Measurements from ENCODE around the gene ABCB4. TPM values are rescaled to one million over a fixed set of nuclear protein-coding genes. Genes with fewer than 3 reads are reported as not detected.
A peak's percentile ranks its signal among the peaks of the same experiment; 100 is the strongest.

Gene ABCB4
- total RNA-seq, 1 donor from 2014 or later: 0.30 TPM

- Mint-ChIP-seq H3K4me3 (no peak overlapping the region), H3K27ac (no peak overlapping the region), H3K4me1 (peaks cover 2% of the 10 kb centered on the region), H3K27me3 (ENCODE audit: insufficient read depth, low read depth) (no peaks in the 10 kb centered on the region), H3K9me3 (peaks cover 1% of the 10 kb centered on the region), H3K36me3 (no peaks in the 10 kb centered on the region)
- Histone ChIP-seq H3K36me3 (no peaks in the 10 kb centered on the region), H3K27me3 (no peaks in the 10 kb centered on the region), H3K4me2 (no peak overlapping the region), H3K79me2 (ENCODE audit: low read depth) (no peaks in the 10 kb centered on the region), H3K9me3 (ENCODE audit: low read depth) (no peaks in the 10 kb centered on the region), H2AFZ (replicated peaks) (no peak overlapping the region), H3K4me1 (no peaks in the 10 kb centered on the region), H4K20me1 (ENCODE audit: low read depth) (no peaks in the 10 kb centered on the region), H3K27ac (no peak overlapping the region), H3F3A (ENCODE audit: low read depth) (no peaks in the 10 kb centered on the region), H3K4me3 (no peak overlapping the region), H3K9ac (no peak overlapping the region)
- no peak for TF ChIP-seq EZH2phosphoT487 (IDR thresholded peaks at IDR 0.05)
- TF ChIP-seq CTCF (IDR thresholded peaks at IDR 0.05): no peak
- no peak for TF ChIP-seq EZH2 (IDR thresholded peaks at IDR 0.05)
- no peak for DNase-seq (ENCODE audit: low spot score)
These were observed 55.3 kb downstream of the ABCB4 start for GRCh38 chr7:87420173-87420572.

DNA sequence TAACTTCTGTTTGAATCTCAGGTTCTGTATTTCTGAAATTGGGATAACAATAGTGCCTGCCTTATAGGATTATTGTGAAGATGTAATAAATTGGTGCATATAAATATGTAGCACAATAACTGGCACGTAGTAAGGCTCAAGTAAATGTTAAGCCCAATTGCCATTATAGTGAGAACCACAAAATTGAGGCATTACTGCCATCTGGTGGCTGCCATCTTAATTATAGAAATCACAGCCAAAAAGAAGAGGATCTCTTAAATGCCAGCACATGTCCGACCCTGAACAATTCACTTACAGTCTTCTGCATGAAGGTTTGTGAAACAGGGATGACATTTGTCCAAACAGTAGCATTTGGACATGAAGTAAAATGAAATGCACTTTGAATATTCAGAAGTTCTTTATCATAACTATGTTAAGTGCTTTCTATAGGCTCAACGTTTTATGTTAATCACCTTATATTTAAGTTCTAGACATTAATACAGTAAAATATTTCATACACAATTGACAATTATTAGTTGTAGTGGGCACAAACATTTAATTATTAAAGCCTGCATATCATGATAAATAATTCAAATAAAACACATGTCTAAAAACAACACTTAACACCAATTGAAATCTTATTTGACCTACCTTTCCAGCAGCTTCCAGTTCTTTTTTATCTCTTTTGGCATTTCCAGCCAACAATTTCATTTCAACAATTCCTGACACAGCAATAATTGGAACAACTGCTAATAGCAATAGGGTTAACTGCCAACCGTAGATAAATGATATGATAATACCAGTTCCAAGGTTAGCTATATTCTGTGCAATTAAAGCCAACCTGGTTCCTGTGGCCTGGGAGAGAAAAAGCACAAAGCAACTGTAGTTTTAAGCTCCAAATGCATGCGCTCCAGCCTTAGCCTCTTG is 58.5 kb downstream of the ABCB4 start:
- peak; percentile 88 for TF ChIP-seq CTCF (IDR thresholded peaks at IDR 0.05)
- TF ChIP-seq EZH2 (IDR thresholded peaks at IDR 0.05): no peak
- no peak for TF ChIP-seq EZH2phosphoT487 (IDR thresholded peaks at IDR 0.05)
- peaks cover 17% of the 10 kb centered on the region for H3K4me1 ChIP-seq
- no peak overlapping the region for H3K4me3 ChIP-seq
- no peaks in the 10 kb centered on the region for H3K9me3 ChIP-seq (ENCODE audit: low read depth)
- H3K27ac ChIP-seq: no peak overlapping the region
- H3K36me3 Mint-ChIP-seq: no peaks in the 10 kb centered on the region
- H3K4me1 Mint-ChIP-seq: peaks cover 19% of the 10 kb centered on the region
- H3K9ac ChIP-seq: no peak overlapping the region
- H3K27me3 ChIP-seq: no peaks in the 10 kb centered on the region
- no peak overlapping the region for H3K27ac Mint-ChIP-seq
- no peaks in the 10 kb centered on the region for H4K20me1 ChIP-seq (ENCODE audit: low read depth)
- peaks cover 21% of the 10 kb centered on the region for H3F3A ChIP-seq (ENCODE audit: low read depth)
- H3K9me3 Mint-ChIP-seq: peaks cover 1% of the 10 kb centered on the region
- H3K4me3 Mint-ChIP-seq: no peak overlapping the region
- no peaks in the 10 kb centered on the region for H3K27me3 Mint-ChIP-seq (ENCODE audit: insufficient read depth, low read depth)
- H2AFZ ChIP-seq (replicated peaks): no peak overlapping the region
- H3K79me2 ChIP-seq (ENCODE audit: low read depth): no peaks in the 10 kb centered on the region
- peak; percentile 76 for DNase-seq (ENCODE audit: low spot score)
- H3K36me3 ChIP-seq: no peaks in the 10 kb centered on the region
- H3K4me2 ChIP-seq: no peak overlapping the region

DNA sequence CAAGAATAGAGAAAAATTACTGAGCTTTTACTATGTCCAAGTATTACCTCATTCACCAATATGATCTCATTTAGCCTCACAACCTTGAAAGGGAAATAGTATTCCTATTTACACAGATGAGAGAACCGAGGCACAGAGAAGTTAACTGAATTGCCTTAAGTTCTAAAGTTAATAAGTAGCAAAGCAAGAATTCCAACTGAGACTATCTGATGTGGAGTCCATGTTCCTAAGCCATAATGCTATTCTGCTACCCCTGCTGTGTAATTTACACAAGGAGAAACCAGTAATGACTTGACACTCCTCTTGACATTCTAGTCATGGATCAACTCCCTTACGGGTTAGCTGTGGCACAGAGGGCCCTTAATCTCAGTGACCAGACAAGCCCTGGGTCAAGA is 60.7 kb downstream of the ABCB4 start:
- TF ChIP-seq EZH2phosphoT487 (IDR thresholded peaks at IDR 0.05) (no peak), CTCF (IDR thresholded peaks at IDR 0.05) (no peak), EZH2 (IDR thresholded peaks at IDR 0.05) (no peak)
- Histone ChIP-seq H3K36me3 (no peaks in the 10 kb centered on the region), H3K4me3 (no peak overlapping the region), H4K20me1 (ENCODE audit: low read depth) (no peaks in the 10 kb centered on the region), H3K27me3 (no peaks in the 10 kb centered on the region), H3K79me2 (ENCODE audit: low read depth) (no peaks in the 10 kb centered on the region), H2AFZ (replicated peaks) (no peak overlapping the region), H3K4me1 (peaks cover 25% of the 10 kb centered on the region), H3K9ac (no peak overlapping the region), H3K9me3 (ENCODE audit: low read depth) (no peaks in the 10 kb centered on the region), H3K4me2 (no peak overlapping the region), H3F3A (ENCODE audit: low read depth) (peaks cover 21% of the 10 kb centered on the region), H3K27ac (peak overlapping the region; percentile 89)
- no peak for DNase-seq (ENCODE audit: low spot score)
- Mint-ChIP-seq H3K9me3 (peaks cover 1% of the 10 kb centered on the region), H3K36me3 (no peaks in the 10 kb centered on the region), H3K27ac (no peak overlapping the region), H3K27me3 (ENCODE audit: insufficient read depth, low read depth) (peaks cover 2% of the 10 kb centered on the region), H3K4me1 (peaks cover 19% of the 10 kb centered on the region), H3K4me3 (no peak overlapping the region)
